Heart left ventricle (tissue), 16 donors: ENCODE measurements around the gene PHACTR3. TPM values are rescaled to one million over a fixed set of nuclear protein-coding genes. Genes with fewer than 3 reads are reported as not detected.

Experiments used
- ATAC-seq, 4 donors: fragments of 200-7000 bp; cut with Tn5 transposase; one replicate each; pipeline ENCODE4 v1.9.1; 2020 to 2022; ENCODE audit warnings: moderate library complexity in 4 of 4, mild to moderate bottlenecking in 3 of 4, moderate number of reproducible peaks in 1 of 4
- DNase-seq, 5 donors: peaks; one replicate each; pipeline ENCODE4 v3.0.0-alpha.2; 2020
- H3K27ac ChIP-seq, 12 donors: fragments of 200-600 bp; sonication (generic) in 4 of 12; one replicate each; pipeline versions ENCODE4 v1.5.0 to v1.8.0; 2016 to 2022; ENCODE audit warnings: mild to moderate bottlenecking in 2 of 12
- H3K27me3 ChIP-seq, 9 donors: fragments of 200-600 bp; sonication (generic) in 2 of 9; one replicate each; pipeline versions ENCODE4 v1.5.1 to v1.8.0; 2016 to 2022; ENCODE audit warnings: mild to moderate bottlenecking in 3 of 9
- H3K36me3 ChIP-seq, 9 donors: fragments of 200-600 bp; sonication (generic) in 2 of 9; one replicate each; pipeline versions ENCODE4 v1.5.0 to v1.8.0; 2018 to 2022; ENCODE audit warnings: mild to moderate bottlenecking in 2 of 9
- H3K4me1 ChIP-seq, 12 donors: fragments of 200-600 bp; sonication (generic) in 4 of 12; one replicate each; pipeline versions ENCODE4 v1.5.0 to v1.8.0; 2016 to 2022; ENCODE audit warnings: mild to moderate bottlenecking in 3 of 12
- H3K4me3 ChIP-seq, 12 donors: fragments of 200-600 bp; sonication (generic) in 4 of 12; one replicate each; pipeline versions ENCODE4 v1.5.0 to v1.8.0; 2017 to 2022; ENCODE audit warnings: mild to moderate bottlenecking in 9 of 12, moderate library complexity in 4 of 12
- H3K9me3 ChIP-seq, 12 donors: fragments of 200-600 bp; sonication (generic) in 4 of 12; one replicate each; pipeline versions ENCODE4 v1.5.0 to v1.8.0; 2016 to 2022; ENCODE audit warnings: mild to moderate bottlenecking in 1 of 12
- POLR2A ChIP-seq, 2 donors: fragments of 450-650 bp; IDR thresholded peaks; one replicate each; pipeline ENCODE4 v1.6.1; 2017; ENCODE audit warnings: antibody characterized with exemption in 2 of 2, mild to moderate bottlenecking in 2 of 2, moderate library complexity in 2 of 2
- WGBS, 4 donors: extraction: QIAGEN DNeasy Blood & Tissue Kit in 2 of 4; methylation state at CpG; one replicate each; pipeline versions ENCODE4 v1.1.5 to v1.1.7; 2013 to 2018; 5-methylcytosine and 5-hydroxymethylcytosine counted together
- intact Hi-C, 10 donors: fragments of 100-400 bp; cut with DNase I; formaldehyde crosslinking; loops; one replicate each; pipeline versions ENCODE4 v1.11.1 to v1.14.2; 2022
- polyA plus RNA-seq, 2 donors: library from polyadenylated mRNA; stranded (reverse); fragments of 200-250 nt; gene quantifications; one replicate each; pipeline ENCODE4 v1.2.3, GENCODE V29; 2013
- total RNA-seq, 9 donors: library from RNA; depleted of rRNA in 2 of 9; stranded (reverse); fragments of >200 nt in 2 of 9; fragmentation: NEBNext Ultra II Directional in 3 of 9; extraction: Animal tissue kit (Norgen Biotek cat#: 25700) in 3 of 9; gene quantifications; one replicate each; pipeline versions ENCODE4 v1.1.0 to v1.2.4, GENCODE V29; 2016 to 2023
- TF ChIP-seq, protein P1 (sequence below), 12 donors: fragments of 200-600 bp; sonication (generic) in 4 of 12; IDR thresholded peaks; one replicate each; pipeline versions ENCODE4 v1.5.0 to v1.8.0; 2018 to 2022; ENCODE audit warnings: antibody characterized with exemption in 12 of 12, mild to moderate bottlenecking in 5 of 12
- donor health status: ischemic (EF 13 %, LVEDD 7.1; RV severe dilation, severe dysfunction).
- donor health status: healthy with polysubstance abuse.
- donor health status: DM: no; HTN: yes; CAD: no.
- donor health status: DM: no; HTN: no; CAD: no.
- donor health status: ischemic (EF 25% LVEDD 6.9; RV normal size, moderate dysfunction).
- donor health status: ischemic (EF 25% LVEDD 5.7; RV mildly dilated, moderate dysfunction).
- donor health status: healthy.
- donor health status: DM: yes; HTN: yes; CAD: no.
- donor health status: ischemic (EF 35%, LVEDD 5.7; RV mildly dilated, moderate dysfunction).
- donor health status: nonischemic (EF 11% LVEDD 7.7; RV severe dilation, severe dysfunction).
- donor health status: DM: yes; HTN: yes; CAD: no.
- donor health status: PGD.
- donor health status: ischemic (EF 29% LVEDD 5.4; RV normal size, mild dysfunction).
- donor health status: nonischemic (EF 23%, LVEDD 6.1; RV moderate dilation, normal function).

PHACTR3 gene
- total and polyA plus RNA-seq, 11 donors = 0.19 to 14.6 (median 3.5) TPM

GRCh38 chr20:59645761-59646171, 41.4 kb downstream of the PHACTR3 start:
- intact Hi-C loops = no loop called here
- no peak for DNase-seq
- Histone ChIP-seq H3K27ac (no peak overlapping the region), H3K9me3 (no peaks in the 10 kb centered on the region), H3K36me3 (no peaks in the 10 kb centered on the region), H3K4me3 (no peak overlapping the region), H3K27me3 (peaks cover 0 to 12% (median 0%) of the 10 kb centered on the region in 9 donors), H3K4me1 (peaks cover 0 to 8% (median 0%) of the 10 kb centered on the region in 12 donors)
- ATAC-seq = peak in 2 of 4 donors; percentile 27 to 65
- 47 to 62% (median 61%) methylated on average over 7 of the region's 7 CpGs for WGBS, 4 donors
- TF ChIP-seq, protein P1, sequence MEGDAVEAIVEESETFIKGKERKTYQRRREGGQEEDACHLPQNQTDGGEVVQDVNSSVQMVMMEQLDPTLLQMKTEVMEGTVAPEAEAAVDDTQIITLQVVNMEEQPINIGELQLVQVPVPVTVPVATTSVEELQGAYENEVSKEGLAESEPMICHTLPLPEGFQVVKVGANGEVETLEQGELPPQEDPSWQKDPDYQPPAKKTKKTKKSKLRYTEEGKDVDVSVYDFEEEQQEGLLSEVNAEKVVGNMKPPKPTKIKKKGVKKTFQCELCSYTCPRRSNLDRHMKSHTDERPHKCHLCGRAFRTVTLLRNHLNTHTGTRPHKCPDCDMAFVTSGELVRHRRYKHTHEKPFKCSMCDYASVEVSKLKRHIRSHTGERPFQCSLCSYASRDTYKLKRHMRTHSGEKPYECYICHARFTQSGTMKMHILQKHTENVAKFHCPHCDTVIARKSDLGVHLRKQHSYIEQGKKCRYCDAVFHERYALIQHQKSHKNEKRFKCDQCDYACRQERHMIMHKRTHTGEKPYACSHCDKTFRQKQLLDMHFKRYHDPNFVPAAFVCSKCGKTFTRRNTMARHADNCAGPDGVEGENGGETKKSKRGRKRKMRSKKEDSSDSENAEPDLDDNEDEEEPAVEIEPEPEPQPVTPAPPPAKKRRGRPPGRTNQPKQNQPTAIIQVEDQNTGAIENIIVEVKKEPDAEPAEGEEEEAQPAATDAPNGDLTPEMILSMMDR (IDR thresholded peaks at IDR 0.05) = peak in 6 of 12 donors; percentile 7 to 44 (median 22)
- TF ChIP-seq POLR2A (IDR thresholded peaks at IDR 0.05) = no peak

DNA sequence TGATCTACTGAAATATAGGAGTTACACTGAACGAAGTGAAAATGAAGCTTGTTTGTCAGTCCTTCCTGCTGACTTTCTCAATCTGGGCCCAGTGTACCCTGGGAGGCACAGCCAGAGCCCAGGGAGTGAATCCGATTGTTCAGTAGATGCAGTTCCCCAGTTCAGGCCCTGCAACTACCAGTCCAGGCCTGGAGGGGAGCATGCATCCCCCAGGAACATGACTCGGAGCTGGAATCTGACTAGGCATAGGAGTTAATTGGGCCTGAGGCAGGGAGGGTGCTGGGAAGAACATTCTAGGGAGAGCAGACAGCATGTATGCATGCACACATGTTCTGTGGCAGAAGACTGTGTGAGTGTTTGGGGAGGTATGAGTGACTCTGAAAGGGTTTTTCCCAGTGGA, 42.1 kb downstream of the PHACTR3 start:
- 73 to 89% (median 77%) methylated on average over 3 of the region's 3 CpGs for WGBS, 4 donors
- peaks cover 0 to 12% (median 0%) of the 10 kb centered on the region in 9 donors for H3K27me3 ChIP-seq
- H3K36me3 ChIP-seq = no peaks in the 10 kb centered on the region
- ATAC-seq = no peak
- H3K27ac ChIP-seq = no peak overlapping the region
- intact Hi-C loops = no loop called here
- H3K4me1 ChIP-seq = peaks cover 0 to 8% (median 0%) of the 10 kb centered on the region in 12 donors
- H3K9me3 ChIP-seq = no peaks in the 10 kb centered on the region
- no peak for DNase-seq
- H3K4me3 ChIP-seq = no peak overlapping the region
- TF ChIP-seq, protein P1 (IDR thresholded peaks at IDR 0.05) = no peak
- TF ChIP-seq POLR2A (IDR thresholded peaks at IDR 0.05) = no peak

DNA sequence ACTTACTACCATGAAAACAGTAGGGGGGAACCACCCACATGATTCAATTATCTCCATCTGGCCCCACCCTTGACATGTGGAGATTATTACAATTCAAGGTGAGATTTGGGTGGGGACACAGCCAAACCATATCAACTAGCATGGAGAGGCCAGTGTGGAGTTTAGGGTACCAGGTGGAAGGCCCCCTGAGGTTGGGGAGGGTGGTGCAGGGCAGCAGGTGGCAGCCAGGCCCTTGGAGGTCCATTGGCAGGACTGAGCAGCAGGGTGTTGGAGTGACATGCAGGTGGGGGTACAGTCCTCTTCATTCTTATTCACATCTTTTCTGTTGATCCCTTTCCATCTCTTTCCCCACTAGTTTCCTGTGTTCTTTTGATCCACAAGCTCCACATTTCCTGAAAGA, 42.9 kb downstream of the PHACTR3 start:
- no peak for DNase-seq
- Histone ChIP-seq H3K9me3 (no peaks in the 10 kb centered on the region), H3K4me1 (peaks cover 0 to 8% (median 0%) of the 10 kb centered on the region in 12 donors), H3K27ac (no peak overlapping the region), H3K27me3 (peaks cover 0 to 12% (median 0%) of the 10 kb centered on the region in 9 donors), H3K36me3 (no peaks in the 10 kb centered on the region), H3K4me3 (no peak overlapping the region)
- intact Hi-C loops = no loop called here
- no peak for ATAC-seq
- TF ChIP-seq, protein P1 (IDR thresholded peaks at IDR 0.05) = no peak
- no peak for TF ChIP-seq POLR2A (IDR thresholded peaks at IDR 0.05)

GRCh38 chr20:59648466-59649070, 44.2 kb downstream of the PHACTR3 start:
- no peak for DNase-seq
- TF ChIP-seq POLR2A (IDR thresholded peaks at IDR 0.05) = no peak
- TF ChIP-seq, protein P1 (IDR thresholded peaks at IDR 0.05) = no peak
- WGBS, 4 donors = 57 to 67% (median 63%) methylated on average over 7 of the region's 7 CpGs

More at GRCh38 chr20:59648466-59649070, 44.2 kb downstream of the PHACTR3 start:
- intact Hi-C loops = no loop called here
- Histone ChIP-seq H3K27me3 (peaks cover 0 to 13% (median 0%) of the 10 kb centered on the region in 9 donors), H3K27ac (no peak overlapping the region), H3K9me3 (no peaks in the 10 kb centered on the region), H3K4me3 (no peak overlapping the region), H3K36me3 (no peaks in the 10 kb centered on the region), H3K4me1 (peaks cover 0 to 3% (median 0%) of the 10 kb centered on the region in 12 donors)
- ATAC-seq = no peak
